DND-41 (cell line): ENCODE measurements around the gene OR51B4.

Source experiments
- ATAC-seq: fragments of 200-7000 bp; cut with Tn5 transposase; 3 replicates; pipeline ENCODE4 v1.9.1; 2021; ENCODE audit warnings: low read depth; ENCODE audit not compliant: insufficient read depth
- DNase-seq: peaks from one replicate; pipeline ENCODE4 v3.0.0-alpha.2; 2020
- H2AFZ ChIP-seq: 2 replicates; pipeline ENCODE4 v1.6.0; 2012; ENCODE audit warnings: low read depth, low read length
- H3K27ac ChIP-seq: 2 replicates; pipeline ENCODE4 v1.5.1; 2012; ENCODE audit warnings: low read length, inconsistent platforms
- H3K27me3 ChIP-seq: fragments of 200-600 bp; sonication (generic); 2 replicates; pipeline ENCODE4 v1.6.0; 2012; ENCODE audit warnings: low read length, mild to moderate bottlenecking, inconsistent platforms; ENCODE audit not compliant: insufficient read depth, poor library complexity
- H3K36me3 ChIP-seq: 2 replicates; pipeline ENCODE4 v1.5.1; 2012; ENCODE audit warnings: low read length, inconsistent platforms; ENCODE audit not compliant: insufficient read depth
- H3K4me1 ChIP-seq: 2 replicates; pipeline ENCODE4 v1.5.1; 2012; ENCODE audit warnings: mild to moderate bottlenecking, low read length; ENCODE audit not compliant: insufficient read depth
- H3K4me2 ChIP-seq: 2 replicates; pipeline ENCODE4 v1.6.0; 2012; ENCODE audit warnings: mild to moderate bottlenecking, moderate library complexity, low read length, inconsistent platforms; ENCODE audit not compliant: insufficient read depth
- H3K4me3 ChIP-seq, 2 experiments: fragments of 200-600 bp in 1 of 2; shearing (Covaris generic) in 1 of 2; 2 replicates each; pipeline ENCODE4 v1.5.1; 2012 to 2016; ENCODE audit warnings: inconsistent platforms in 2 of 2, low read length in 2 of 2, mild to moderate bottlenecking in 2 of 2, low read depth in 1 of 2, moderate library complexity in 1 of 2
- H3K79me2 ChIP-seq: 2 replicates; pipeline ENCODE4 v1.6.0; 2012; ENCODE audit warnings: low read length, inconsistent platforms; ENCODE audit not compliant: insufficient read depth
- H3K9ac ChIP-seq: 2 replicates; pipeline ENCODE4 v1.6.0; 2012; ENCODE audit warnings: low read depth, mild to moderate bottlenecking, inconsistent platforms, low read length, moderate library complexity
- H3K9me3 ChIP-seq: 2 replicates; pipeline ENCODE4 v1.5.1; 2012; ENCODE audit warnings: low read length, moderate library complexity, mild to moderate bottlenecking, inconsistent platforms; ENCODE audit not compliant: insufficient read depth, severe bottlenecking
- H4K20me1 ChIP-seq: 2 replicates; pipeline ENCODE4 v1.6.0; 2012; ENCODE audit warnings: low read length; ENCODE audit not compliant: insufficient read depth
- CTCF ChIP-seq: IDR thresholded peaks from 2 replicates; pipeline ENCODE4 v1.5.1; 2012; ENCODE audit warnings: borderline replicate concordance, low read length, moderate library complexity, mild to moderate bottlenecking; ENCODE audit not compliant: poor library complexity, severe bottlenecking; ENCODE audit errors: extremely low read depth
- EZH2 ChIP-seq: IDR thresholded peaks from 3 replicates; pipeline ENCODE4 v1.6.1; 2012; ENCODE audit warnings: borderline replicate concordance, low read depth, mild to moderate bottlenecking, moderate library complexity, low read length, inconsistent platforms; ENCODE audit not compliant: severe bottlenecking

OR51B4 gene

GRCh38 chr11:5310423-5310822 is 8.7 kb upstream of the OR51B4 start:
- TF ChIP-seq EZH2 (no peak), CTCF (no peak)
- Histone ChIP-seq H2AFZ (no peak overlapping the region), H3K9ac (no peak overlapping the region), H3K79me2 (no peaks in the 10 kb centered on the region), H3K36me3 (no peaks in the 10 kb centered on the region), H3K27ac (no peak overlapping the region), H3K9me3 (no peaks in the 10 kb centered on the region), H3K4me2 (no peak overlapping the region), H4K20me1 (no peaks in the 10 kb centered on the region), H3K4me1 (no peaks in the 10 kb centered on the region), H3K27me3 (peaks cover 11% of the 10 kb centered on the region), H3K4me3 (no peak overlapping the region)
- no peak for ATAC-seq
- DNase-seq, result no peak

GRCh38 chr11:5307256-5308019 is 5.7 kb upstream of the OR51B4 start:
- ATAC-seq, result no peak
- H3K4me2 ChIP-seq, result no peak overlapping the region
- peaks cover 8% of the 10 kb centered on the region for H3K27me3 ChIP-seq
- no peaks in the 10 kb centered on the region for H3K9me3 ChIP-seq
- no peaks in the 10 kb centered on the region for H3K4me1 ChIP-seq
- no peak for DNase-seq
- H2AFZ ChIP-seq, result no peak overlapping the region
- H3K4me3 ChIP-seq, result no peak overlapping the region
- TF ChIP-seq CTCF (no peak), EZH2 (no peak)
- no peaks in the 10 kb centered on the region for H4K20me1 ChIP-seq
- H3K36me3 ChIP-seq, result no peaks in the 10 kb centered on the region
- H3K9ac ChIP-seq, result no peak overlapping the region
- no peaks in the 10 kb centered on the region for H3K79me2 ChIP-seq
- H3K27ac ChIP-seq, result no peak overlapping the region

- ATAC-seq (no peak), DNase-seq (no peak)
- no peak overlapping the region for H2AFZ ChIP-seq
- H3K27me3 ChIP-seq, result no peaks in the 10 kb centered on the region
- no peaks in the 10 kb centered on the region for H3K36me3 ChIP-seq
- no peak overlapping the region for H3K9ac ChIP-seq
- H3K27ac ChIP-seq, result no peak overlapping the region
- H4K20me1 ChIP-seq, result no peaks in the 10 kb centered on the region
- H3K79me2 ChIP-seq, result no peaks in the 10 kb centered on the region
- H3K4me1 ChIP-seq, result no peaks in the 10 kb centered on the region
- H3K4me2 ChIP-seq, result no peak overlapping the region
- H3K9me3 ChIP-seq, result no peaks in the 10 kb centered on the region
- no peak overlapping the region for H3K4me3 ChIP-seq
- TF ChIP-seq EZH2, result no peak
- TF ChIP-seq CTCF, result no peak
Observed at GRCh38 chr11:5304046-5304445, 2.3 kb upstream of the OR51B4 start.

GRCh38 chr11:5303626-5304025 is 1.9 kb upstream of the OR51B4 start:
- Histone ChIP-seq H3K9me3 (no peaks in the 10 kb centered on the region), H3K36me3 (no peaks in the 10 kb centered on the region), H3K4me3 (no peak overlapping the region), H4K20me1 (no peaks in the 10 kb centered on the region), H3K4me1 (no peaks in the 10 kb centered on the region), H3K27ac (no peak overlapping the region), H3K4me2 (no peak overlapping the region), H3K79me2 (no peaks in the 10 kb centered on the region), H3K9ac (no peak overlapping the region), H2AFZ (no peak overlapping the region), H3K27me3 (no peaks in the 10 kb centered on the region)
- no peak for TF ChIP-seq EZH2
- TF ChIP-seq CTCF, result no peak
- no peak for DNase-seq
- ATAC-seq, result no peak
